ENCODE measurements around the gene MCF2L2.

DNA sequence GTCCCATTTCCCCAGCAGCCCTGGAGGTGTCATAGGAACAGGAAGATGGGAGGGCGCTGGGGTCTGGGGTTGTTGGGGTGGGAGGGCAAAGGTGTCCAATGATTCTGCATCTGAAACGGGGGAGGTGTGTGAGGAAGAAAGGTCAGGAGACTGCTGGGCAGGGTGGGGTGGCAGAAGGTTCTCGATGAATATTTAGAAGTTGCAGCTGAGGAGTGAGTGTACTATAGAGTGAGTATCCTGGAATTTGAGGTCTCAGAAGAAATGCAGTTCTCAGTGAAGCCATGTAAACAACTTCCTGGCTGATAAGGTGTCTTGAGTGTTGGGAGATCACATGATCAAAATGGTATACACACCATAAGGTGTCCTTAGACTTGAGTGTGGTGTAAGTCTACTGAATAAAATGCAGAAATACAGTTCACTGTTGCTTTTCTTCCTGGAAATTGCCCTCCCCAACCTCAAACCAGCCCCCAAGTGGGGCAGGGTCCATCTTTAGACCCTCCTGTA lies 165.5 kb downstream of the MCF2L2 start:
- TF ChIP-seq POLR2AphosphoS5 (IDR thresholded peaks at IDR 0.05; ENCODE audit: insufficient read depth, low read depth, low read length) (no peak), POLR2A (IDR thresholded peaks at IDR 0.05; ENCODE audit: low read depth, low read length) (no peak), EZH2 (IDR thresholded peaks at IDR 0.05; ENCODE audit: borderline replicate concordance, low read depth, low read length, severe bottlenecking) (no peak), MYC (IDR thresholded peaks at IDR 0.05; ENCODE audit: low read depth, low read length) (no peak)
- TF ChIP-seq, protein P1, sequence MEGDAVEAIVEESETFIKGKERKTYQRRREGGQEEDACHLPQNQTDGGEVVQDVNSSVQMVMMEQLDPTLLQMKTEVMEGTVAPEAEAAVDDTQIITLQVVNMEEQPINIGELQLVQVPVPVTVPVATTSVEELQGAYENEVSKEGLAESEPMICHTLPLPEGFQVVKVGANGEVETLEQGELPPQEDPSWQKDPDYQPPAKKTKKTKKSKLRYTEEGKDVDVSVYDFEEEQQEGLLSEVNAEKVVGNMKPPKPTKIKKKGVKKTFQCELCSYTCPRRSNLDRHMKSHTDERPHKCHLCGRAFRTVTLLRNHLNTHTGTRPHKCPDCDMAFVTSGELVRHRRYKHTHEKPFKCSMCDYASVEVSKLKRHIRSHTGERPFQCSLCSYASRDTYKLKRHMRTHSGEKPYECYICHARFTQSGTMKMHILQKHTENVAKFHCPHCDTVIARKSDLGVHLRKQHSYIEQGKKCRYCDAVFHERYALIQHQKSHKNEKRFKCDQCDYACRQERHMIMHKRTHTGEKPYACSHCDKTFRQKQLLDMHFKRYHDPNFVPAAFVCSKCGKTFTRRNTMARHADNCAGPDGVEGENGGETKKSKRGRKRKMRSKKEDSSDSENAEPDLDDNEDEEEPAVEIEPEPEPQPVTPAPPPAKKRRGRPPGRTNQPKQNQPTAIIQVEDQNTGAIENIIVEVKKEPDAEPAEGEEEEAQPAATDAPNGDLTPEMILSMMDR (IDR thresholded peaks at IDR 0.05; ENCODE audit: extremely low read depth in 1 of 2, insufficient read depth in 1 of 2, low read depth in 1 of 2, low read length in 2 of 2), result no peak
- TF ChIP-seq, protein P2, sequence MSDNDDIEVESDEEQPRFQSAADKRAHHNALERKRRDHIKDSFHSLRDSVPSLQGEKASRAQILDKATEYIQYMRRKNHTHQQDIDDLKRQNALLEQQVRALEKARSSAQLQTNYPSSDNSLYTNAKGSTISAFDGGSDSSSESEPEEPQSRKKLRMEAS (IDR thresholded peaks at IDR 0.05; ENCODE audit: insufficient read depth, insufficient read length), result no peak
